Mucosa of descending colon (tissue), 3 donors: ENCODE data around the gene CENPP. TPM values are rescaled to one million over a fixed set of nuclear protein-coding genes. Genes with fewer than 3 reads are reported as not detected.

Experiments used
- ATAC-seq: fragments of 200-7000 bp; cut with Tn5 transposase; one replicate; pipeline ENCODE4 v1.9.1; 2020; ENCODE audit warnings: mild to moderate bottlenecking, moderate library complexity
- DNase-seq, 3 donors: peaks; one replicate each; pipeline ENCODE4 v3.0.0-alpha.2; 2020
- H3K36me3 ChIP-seq: fragments of 200-600 bp; one replicate; pipeline ENCODE4 v1.8.0; 2021; ENCODE audit warnings: low read depth, mild to moderate bottlenecking
- H3K4me1 ChIP-seq: fragments of 200-600 bp; one replicate; pipeline ENCODE4 v1.8.0; 2021; ENCODE audit warnings: low read depth, mild to moderate bottlenecking
- H3K4me3 ChIP-seq: fragments of 200-600 bp; one replicate; pipeline ENCODE4 v1.8.0; 2021; ENCODE audit warnings: mild to moderate bottlenecking
- H3K9me3 ChIP-seq: fragments of 200-600 bp; one replicate; pipeline ENCODE4 v1.8.0; 2021; ENCODE audit warnings: mild to moderate bottlenecking
- intact Hi-C, 2 donors: fragments of 100-400 bp; cut with DNase I in 1 of 2; cut with micrococcal nuclease in 1 of 2; formaldehyde crosslinking; loops; one replicate each; pipeline versions ENCODE4 v1.11.0 to v1.11.1; 2022; cut with DNase I, micrococcal nuclease
- total RNA-seq, 3 donors: library from RNA; stranded (reverse); fragmentation: NEBNext Ultra II Directional in 2 of 3; extraction: Animal tissue kit (Norgen Biotek cat#: 25700) in 2 of 3; gene quantifications; one replicate each; pipeline versions ENCODE4 v1.2.1 to v1.2.4, GENCODE V29; 2021 to 2023
- TF ChIP-seq, protein P1 (sequence below): fragments of 200-600 bp; IDR thresholded peaks from one replicate; pipeline ENCODE4 v1.8.0; 2022; ENCODE audit warnings: antibody characterized with exemption, mild to moderate bottlenecking
- donor health status: DM: no; HTN: no; CAD: no; lungs with moderate emphysema.
- donor health status: DM: no; HTN: no; CAD: no.
- donor health status: DM: no; HTN: yes; CAD: no.

Gene CENPP
- total RNA-seq, 3 donors from 2014 or later: 2.0 to 4.9 (median 3.3) TPM

DNA sequence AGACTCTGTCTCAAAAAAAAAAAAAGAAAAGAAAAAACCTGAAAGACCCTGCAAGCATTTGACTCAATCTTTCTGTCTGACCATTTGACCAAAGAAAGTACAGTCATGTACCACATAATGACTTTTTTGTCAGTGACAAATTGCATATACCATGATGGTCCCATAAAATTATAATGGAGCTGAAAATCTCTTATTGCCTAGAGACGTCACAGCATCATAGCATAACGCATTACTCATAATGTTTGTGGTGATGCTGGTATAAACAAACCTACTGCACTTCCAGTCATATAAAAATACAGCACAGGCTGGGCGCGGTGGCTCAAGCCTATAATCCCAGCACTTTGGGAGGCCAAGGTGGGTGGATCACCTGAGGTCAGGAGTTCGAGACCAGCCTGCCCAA, 199.6 kb downstream of the CENPP start:
- no peaks in the 10 kb centered on the region for H3K4me1 ChIP-seq
- no peaks in the 10 kb centered on the region for H3K36me3 ChIP-seq
- H3K9me3 ChIP-seq: no peaks in the 10 kb centered on the region
- peak; percentile 49 for ATAC-seq
- TF ChIP-seq, protein P1, sequence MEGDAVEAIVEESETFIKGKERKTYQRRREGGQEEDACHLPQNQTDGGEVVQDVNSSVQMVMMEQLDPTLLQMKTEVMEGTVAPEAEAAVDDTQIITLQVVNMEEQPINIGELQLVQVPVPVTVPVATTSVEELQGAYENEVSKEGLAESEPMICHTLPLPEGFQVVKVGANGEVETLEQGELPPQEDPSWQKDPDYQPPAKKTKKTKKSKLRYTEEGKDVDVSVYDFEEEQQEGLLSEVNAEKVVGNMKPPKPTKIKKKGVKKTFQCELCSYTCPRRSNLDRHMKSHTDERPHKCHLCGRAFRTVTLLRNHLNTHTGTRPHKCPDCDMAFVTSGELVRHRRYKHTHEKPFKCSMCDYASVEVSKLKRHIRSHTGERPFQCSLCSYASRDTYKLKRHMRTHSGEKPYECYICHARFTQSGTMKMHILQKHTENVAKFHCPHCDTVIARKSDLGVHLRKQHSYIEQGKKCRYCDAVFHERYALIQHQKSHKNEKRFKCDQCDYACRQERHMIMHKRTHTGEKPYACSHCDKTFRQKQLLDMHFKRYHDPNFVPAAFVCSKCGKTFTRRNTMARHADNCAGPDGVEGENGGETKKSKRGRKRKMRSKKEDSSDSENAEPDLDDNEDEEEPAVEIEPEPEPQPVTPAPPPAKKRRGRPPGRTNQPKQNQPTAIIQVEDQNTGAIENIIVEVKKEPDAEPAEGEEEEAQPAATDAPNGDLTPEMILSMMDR: no peak
- no peak overlapping the region for H3K4me3 ChIP-seq
- intact Hi-C loops: no loop called here
- DNase-seq: no peak

DNA sequence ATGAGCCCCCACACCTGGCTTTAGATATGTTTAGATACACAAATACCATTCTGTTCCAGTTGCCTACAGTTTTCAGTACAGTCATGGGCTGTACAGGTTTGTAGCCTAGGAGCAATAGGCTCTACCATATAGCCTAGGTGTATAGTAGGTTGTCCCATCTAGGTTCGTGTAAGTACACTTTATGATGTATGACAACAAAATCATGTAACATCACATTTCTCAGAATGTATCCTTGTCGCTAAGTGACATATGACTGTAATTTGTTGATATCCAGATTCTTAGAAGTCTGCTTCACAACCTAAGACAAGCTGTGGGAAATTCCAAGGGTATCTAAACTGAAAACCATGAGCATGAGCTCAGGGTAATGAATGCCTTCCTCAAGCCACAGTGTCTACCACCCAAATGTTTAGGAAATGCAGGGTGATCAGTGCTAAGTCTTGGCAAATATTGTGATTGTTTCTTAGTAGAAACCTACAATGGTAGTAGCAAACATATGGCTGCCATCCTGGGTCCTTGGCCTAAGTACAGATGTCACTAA, 201.6 kb downstream of the CENPP start:
- TF ChIP-seq, protein P1: no peak
- intact Hi-C loops: no loop called here
- no peak for ATAC-seq

DNA sequence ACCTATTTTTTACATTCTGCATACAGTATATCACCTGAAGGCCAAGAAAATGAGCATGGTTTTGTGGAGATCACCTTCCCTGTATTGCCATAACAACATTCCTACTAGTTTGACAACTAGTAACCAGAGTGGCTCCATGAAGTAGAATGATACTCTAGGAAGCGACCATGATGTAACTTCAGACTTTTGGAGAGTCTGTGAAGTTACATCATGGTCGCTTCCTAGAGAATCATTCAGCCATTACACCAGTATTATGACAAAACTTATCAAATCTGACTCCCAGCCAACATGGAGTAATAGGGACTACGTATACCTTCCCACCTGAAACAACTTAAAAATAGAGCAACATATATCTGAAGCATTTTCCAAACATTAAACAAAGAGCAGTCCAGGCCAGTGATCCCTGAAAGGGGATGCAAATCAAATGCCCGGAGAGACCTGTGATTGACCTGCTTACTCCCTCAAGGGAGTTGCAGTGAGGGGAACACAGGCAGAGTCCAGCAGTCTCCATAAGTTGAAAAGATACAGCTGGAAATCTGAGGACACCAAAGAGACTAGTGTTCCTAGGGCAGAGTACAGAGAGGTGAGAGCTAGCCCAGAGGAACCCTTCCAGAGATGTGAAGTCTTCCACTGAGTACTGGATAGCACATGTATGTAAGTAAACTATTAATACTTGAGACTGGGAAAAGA, 202.2 kb downstream of the CENPP start:
- DNase-seq: no peak
- Histone ChIP-seq H3K36me3 (no peaks in the 10 kb centered on the region), H3K9me3 (no peaks in the 10 kb centered on the region), H3K4me3 (no peak overlapping the region), H3K4me1 (no peaks in the 10 kb centered on the region)
- no peak for ATAC-seq
- intact Hi-C loops: no loop called here
- TF ChIP-seq, protein P1: no peak

More for the DNA sequence above, 201.6 kb downstream of the CENPP start:
- Histone ChIP-seq H3K4me1 (no peaks in the 10 kb centered on the region), H3K36me3 (no peaks in the 10 kb centered on the region), H3K9me3 (no peaks in the 10 kb centered on the region), H3K4me3 (no peak overlapping the region)
- DNase-seq: no peak

DNA sequence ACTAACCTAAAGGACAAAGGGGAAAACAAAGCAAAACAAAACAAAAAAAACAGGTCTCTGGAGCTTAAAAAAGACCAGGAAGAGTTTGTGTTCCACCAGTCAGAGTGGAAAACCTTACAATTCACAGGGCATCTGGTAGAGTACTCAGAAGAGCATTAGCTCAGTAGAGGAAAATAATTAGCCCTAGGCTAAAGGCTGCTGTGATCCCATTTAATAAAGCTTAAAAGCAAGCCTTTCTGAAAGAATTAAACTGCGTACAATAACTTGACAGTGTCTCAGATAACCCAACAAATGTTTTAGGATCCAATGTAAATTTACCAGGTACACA, 202.7 kb downstream of the CENPP start:
- Histone ChIP-seq H3K36me3 (no peaks in the 10 kb centered on the region), H3K9me3 (no peaks in the 10 kb centered on the region), H3K4me1 (no peaks in the 10 kb centered on the region), H3K4me3 (no peak overlapping the region)
- DNase-seq: no peak
- TF ChIP-seq, protein P1: no peak
- intact Hi-C loops: no loop called here
- no peak for ATAC-seq

DNA sequence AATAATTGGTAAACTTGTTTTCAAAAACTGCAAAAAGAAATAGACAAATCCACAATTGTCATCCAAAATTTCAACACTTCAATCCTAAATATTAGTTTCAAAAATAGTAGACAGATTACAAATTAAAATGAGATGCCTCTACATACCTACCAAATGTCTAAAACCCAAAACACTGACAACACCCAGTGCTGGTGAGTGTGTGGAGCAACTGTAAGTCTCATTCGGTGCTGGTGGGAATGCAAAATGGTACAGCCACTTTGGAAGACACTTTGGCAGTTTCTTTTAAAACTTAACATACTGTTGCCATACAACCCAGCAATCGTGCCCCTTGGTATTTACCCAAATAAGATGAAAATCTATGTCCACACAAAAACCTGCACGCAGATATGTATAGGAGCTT, 203.4 kb downstream of the CENPP start:
- TF ChIP-seq, protein P1: no peak
- intact Hi-C loops: no loop called here

More for the DNA sequence above, 203.4 kb downstream of the CENPP start:
- no peaks in the 10 kb centered on the region for H3K4me1 ChIP-seq
- ATAC-seq: no peak
- no peaks in the 10 kb centered on the region for H3K9me3 ChIP-seq
- DNase-seq: no peak
- H3K4me3 ChIP-seq: no peak overlapping the region
- no peaks in the 10 kb centered on the region for H3K36me3 ChIP-seq
